Measurements from ENCODE around the gene NDOR1. TPM values are rescaled to one million over a fixed set of nuclear protein-coding genes. Genes with fewer than 3 reads are reported as not detected.
"Not testable (repeated sequence)": the region's sequence is repeated elsewhere in the genome, so short reads cannot be mapped to it uniquely, and the experiment has no call there.

The NDOR1 gene
- total RNA-seq, 1 donor from 2014 or later: 12.8 TPM

GRCh38 chr9:137254624-137255447 lies 49.3 kb downstream of the NDOR1 start, which contains the start of gene NELFB:
Gene NELFB, plus strand, starts transcription at chr9:137255327.
- DNase-seq (ENCODE audit: extremely low read depth, low read depth, low spot score): no peak

- no peak for DNase-seq (ENCODE audit: extremely low read depth, low read depth, low spot score)
Observed at GRCh38 chr9:137255448-137256114, 50.1 kb downstream of the NDOR1 start.

- no peak for DNase-seq (ENCODE audit: extremely low read depth, low read depth, low spot score)
Observed at GRCh38 chr9:137256362-137256761, 50.9 kb downstream of the NDOR1 start.

- no peak for DNase-seq (ENCODE audit: extremely low read depth, low read depth, low spot score)
Observed at GRCh38 chr9:137256856-137257255, 51.4 kb downstream of the NDOR1 start.

GRCh38 chr9:137262173-137262908 lies 56.8 kb downstream of the NDOR1 start:
- DNase-seq (ENCODE audit: extremely low read depth, low read depth, low spot score): not testable (repeated sequence)

GRCh38 chr9:137262909-137263285 lies 57.4 kb downstream of the NDOR1 start:
- DNase-seq (ENCODE audit: extremely low read depth, low read depth, low spot score): no peak

- DNase-seq (ENCODE audit: extremely low read depth, low read depth, low spot score): no peak
Observed at GRCh38 chr9:137263506-137263905, 58.0 kb downstream of the NDOR1 start.

GRCh38 chr9:137264067-137264466 lies 58.6 kb downstream of the NDOR1 start:
- DNase-seq (ENCODE audit: extremely low read depth, low read depth, low spot score): no peak

GRCh38 chr9:137265496-137266161 lies 60.1 kb downstream of the NDOR1 start:
- DNase-seq (ENCODE audit: extremely low read depth, low read depth, low spot score): no peak

- DNase-seq (ENCODE audit: extremely low read depth, low read depth, low spot score): no peak
Observed at GRCh38 chr9:137266162-137266527, 60.6 kb downstream of the NDOR1 start.

Other genes starting within 250 kb of the NDOR1 start
- gene PTGDS, start 228.2 kb upstream of the NDOR1 start, total RNA-seq: not detected in 2 replicates
- not detected in 2 replicates for gene LCNL1, start 222.7 kb upstream of the NDOR1 start, total RNA-seq
- 28.0 and 47.2 TPM in 2 replicates for gene PAXX, start 213.3 kb upstream of the NDOR1 start, total RNA-seq
- 0.29 and 2.3 TPM in 2 replicates for gene CLIC3, start 209.1 kb upstream of the NDOR1 start, total RNA-seq
- gene ABCA2, start 177.5 kb upstream of the NDOR1 start, total RNA-seq: 27.2 and 28.4 TPM in 2 replicates
- gene FUT7, start 173.6 kb upstream of the NDOR1 start, total RNA-seq: not detected in 2 replicates
- gene NPDC1, start 159.5 kb upstream of the NDOR1 start, total RNA-seq: 195 and 250 TPM in 2 replicates
- not detected in 2 replicates for gene ENTPD2, start 151.6 kb upstream of the NDOR1 start, total RNA-seq
- gene SAPCD2, start 135.1 kb upstream of the NDOR1 start, total RNA-seq: 6.1 and 6.7 TPM in 2 replicates
- 17.2 and 30.3 TPM in 2 replicates for gene UAP1L1, start 128.2 kb upstream of the NDOR1 start, total RNA-seq
- 109 and 118 TPM in 2 replicates for gene MAN1B1, start 118.7 kb upstream of the NDOR1 start, total RNA-seq
- 154 and 167 TPM in 2 replicates for gene DPP7, start 91.0 kb upstream of the NDOR1 start, total RNA-seq
- not detected in 2 replicates for gene GRIN1, start 66.5 kb upstream of the NDOR1 start, total RNA-seq
- not detected in 2 replicates for gene LRRC26, start 35.6 kb upstream of the NDOR1 start, total RNA-seq
- not detected in 2 replicates for gene TMEM210, start 33.6 kb upstream of the NDOR1 start, total RNA-seq
- 22.9 and 34.2 TPM in 2 replicates for gene ANAPC2, start 17.1 kb upstream of the NDOR1 start, total RNA-seq
- gene SSNA1, start 17.0 kb upstream of the NDOR1 start, total RNA-seq: 91.8 and 109 TPM in 2 replicates
- gene TPRN, start 5.0 kb upstream of the NDOR1 start, total RNA-seq: 10.0 and 10.8 TPM in 2 replicates
- 24.3 and 32.1 TPM in 2 replicates for gene TMEM203, start 52 bp upstream of the NDOR1 start, total RNA-seq
- gene RNF208, start 16.5 kb downstream of the NDOR1 start, total RNA-seq: 0.76 and 2.9 TPM in 2 replicates
- 0.41 and 0.78 TPM in 2 replicates for gene CYSRT1, start 19.5 kb downstream of the NDOR1 start, total RNA-seq
- gene RNF224, start 21.8 kb downstream of the NDOR1 start, total RNA-seq: not detected in 2 replicates
- not detected in 2 replicates for gene SLC34A3, start 25.2 kb downstream of the NDOR1 start, total RNA-seq
- 400 and 427 TPM in 2 replicates for gene TUBB4B, start 35.6 kb downstream of the NDOR1 start, total RNA-seq
- gene STPG3, start 45.6 kb downstream of the NDOR1 start, total RNA-seq: not detected in 2 replicates
- 48.5 and 63.0 TPM in 2 replicates for gene NELFB, start 49.6 kb downstream of the NDOR1 start, total RNA-seq
- 59.7 and 81.4 TPM in 2 replicates for gene TOR4A, start 72.0 kb downstream of the NDOR1 start, total RNA-seq
- 62.5 and 188 TPM in 2 replicates for gene NRARP, start 96.6 kb downstream of the NDOR1 start, total RNA-seq
- gene EXD3, start 217.5 kb downstream of the NDOR1 start, total RNA-seq: 20.9 and 32.6 TPM in 2 replicates
- 1.2 and 1.7 TPM in 2 replicates for gene NOXA1, start 217.7 kb downstream of the NDOR1 start, total RNA-seq
- gene ENTPD8, start 235.7 kb downstream of the NDOR1 start, total RNA-seq: 0.10 and 0.18 TPM in 2 replicates